Activated T-helper 1 cell treated with anti-CD3 and anti-CD28 coated beads, Interleukin-2, amount 50 U/mL, for 16 hours (primary cell): ENCODE measurements around the gene ADGRF3.
"Not testable (repeated sequence)": the region's sequence is repeated elsewhere in the genome, so short reads cannot be mapped to it uniquely, and the experiment has no call there.

ENCODE experiments used
- DNase-seq, 2 donors: peaks; one replicate each; pipeline ENCODE4 v3.0.0-alpha.2; 2020; ENCODE audit warnings: low read depth in 1 of 2, low spot score in 1 of 2

ADGRF3 gene

DNA sequence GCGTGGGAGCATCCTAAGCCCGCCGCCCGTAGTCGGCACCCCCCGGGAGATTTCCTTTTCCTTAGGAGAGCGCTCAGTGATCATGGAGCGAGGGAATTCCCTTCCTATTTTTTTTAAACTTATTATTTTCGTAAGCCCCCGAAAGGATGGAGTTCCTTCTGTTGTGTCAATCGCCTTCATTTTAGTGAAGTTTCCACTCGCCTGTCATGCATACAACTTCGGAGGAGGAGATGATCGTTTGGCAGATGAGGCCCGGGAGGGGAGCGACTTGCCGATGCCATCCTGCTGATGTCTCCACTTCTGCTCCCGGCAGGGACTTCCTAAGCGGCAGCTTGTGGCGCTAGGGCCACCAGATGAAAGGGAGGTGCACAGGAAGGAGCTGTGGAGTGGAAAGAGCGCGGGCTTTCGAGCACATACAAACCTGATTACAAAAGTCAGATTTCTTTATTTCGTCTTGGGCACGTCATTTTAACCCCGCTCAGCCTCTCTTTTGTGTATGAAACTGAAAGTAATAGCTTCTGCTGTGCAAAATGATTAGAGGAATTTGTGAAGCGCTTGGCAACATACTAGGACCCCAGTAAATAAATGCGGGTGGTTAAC is at the start of gene ADGRF3:
TSS of gene ADGRF3 (minus strand) at position 336 of the 600 bp plus-strand sequence. CDS start 555 bp downstream, outside the sequence.
- peak; percentile 29 to 47 for DNase-seq

DNA sequence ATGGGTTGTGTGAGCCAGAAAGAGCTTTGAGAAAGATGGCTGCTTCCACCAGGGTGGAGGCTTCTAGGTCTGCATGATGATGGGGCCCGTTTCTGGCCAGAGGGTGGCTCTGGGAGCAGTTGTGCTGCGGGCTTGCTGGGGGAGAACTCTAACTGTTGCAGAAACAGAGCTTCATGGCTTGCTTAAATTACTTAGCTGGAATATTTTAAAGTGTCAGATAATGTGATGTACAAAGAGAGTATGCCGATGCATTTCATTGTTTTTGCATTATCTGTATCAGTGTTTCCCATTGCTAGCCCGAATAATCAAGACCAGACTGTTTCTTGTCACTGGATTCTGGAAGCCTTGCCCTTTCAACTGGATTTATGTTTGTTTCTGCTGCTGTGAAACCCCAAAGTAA is 48.8 kb upstream of the ADGRF3 start:
- no peak for DNase-seq

DNA sequence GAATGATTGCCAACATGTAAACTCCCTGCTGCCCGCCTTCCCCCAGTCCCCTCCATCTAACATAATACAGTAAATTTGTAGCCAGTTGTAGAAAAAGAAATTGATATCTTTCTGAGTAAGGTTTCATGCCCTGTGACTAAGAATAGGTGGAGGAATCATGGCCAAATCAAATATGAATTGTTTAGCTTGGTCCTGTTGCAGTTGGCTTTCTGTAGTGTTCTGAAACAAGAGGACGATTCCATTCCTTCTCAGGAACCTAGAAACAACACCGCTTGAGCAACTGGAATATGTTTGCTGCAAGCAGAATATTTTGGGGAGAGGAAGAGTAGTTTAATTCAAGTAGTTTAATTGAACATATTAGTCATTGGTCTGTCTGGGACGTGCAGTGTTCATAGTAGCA is 48.1 kb upstream of the ADGRF3 start:
- no peak for DNase-seq

- no peak for DNase-seq
Measured at GRCh38 chr2:26387189-26387588, 40.6 kb upstream of the ADGRF3 start.

- no peak for DNase-seq
Measured at GRCh38 chr2:26384597-26384996, 38.0 kb upstream of the ADGRF3 start.

DNA sequence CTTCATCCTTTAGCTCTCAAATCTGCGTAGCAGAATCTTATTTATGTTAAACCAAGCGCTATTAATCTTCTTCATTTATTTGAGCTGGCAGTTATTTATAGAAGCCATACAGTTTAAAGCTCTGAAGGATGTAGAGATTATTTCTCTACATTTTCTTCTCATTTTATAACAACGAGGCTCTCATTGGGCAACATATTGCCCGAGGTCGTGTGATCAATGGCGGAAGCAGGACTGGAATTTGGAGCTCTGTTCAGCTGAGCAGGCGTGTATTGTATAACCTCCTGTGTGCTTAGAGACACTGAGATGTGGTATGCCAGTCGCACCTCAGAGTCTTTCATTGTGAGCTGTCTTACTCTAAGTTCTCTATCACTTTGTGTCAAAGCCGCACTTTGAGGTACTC is 37.6 kb upstream of the ADGRF3 start:
- DNase-seq, result no peak

DNA sequence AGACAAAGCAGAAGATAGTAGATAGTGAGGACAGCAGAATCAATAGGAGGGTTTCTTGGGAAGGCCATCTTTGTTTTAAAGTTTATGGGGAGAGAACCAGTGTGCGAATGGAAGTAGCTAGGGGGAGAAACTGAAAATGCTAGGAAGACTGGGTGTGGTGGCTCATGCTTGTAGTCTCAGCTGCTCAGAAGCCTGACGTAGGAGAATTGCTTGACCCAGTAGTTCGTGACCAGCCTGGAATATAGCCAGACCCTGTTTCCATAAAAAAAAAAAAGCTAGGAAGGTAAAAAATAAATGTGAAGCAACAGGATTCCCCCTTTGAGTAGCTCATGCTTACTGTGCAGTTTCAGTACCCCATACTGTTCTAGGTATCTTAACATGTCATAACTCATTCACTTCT is 36.0 kb upstream of the ADGRF3 start:
- DNase-seq, result no peak

DNA sequence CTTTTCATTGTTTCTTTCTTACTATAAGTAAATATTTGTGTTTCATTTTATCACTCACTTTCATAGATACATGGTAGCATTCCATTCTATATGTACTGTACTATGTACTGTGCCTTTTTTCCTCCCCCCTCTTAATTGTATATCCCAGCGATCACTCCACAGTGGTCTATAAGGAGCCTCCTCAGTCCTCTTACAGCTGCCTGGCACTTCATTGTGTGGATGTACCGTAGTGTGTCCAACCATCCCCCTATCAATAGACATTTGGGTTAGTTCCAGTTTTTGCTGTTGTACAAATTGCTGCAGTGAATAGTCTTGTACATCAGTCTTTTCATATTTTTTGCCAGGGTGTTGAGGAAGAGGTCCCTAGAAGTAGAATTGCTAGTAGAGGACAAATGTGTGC is 33.7 kb upstream of the ADGRF3 start:
- no peak for DNase-seq

GRCh38 chr2:26376799-26377198 is 30.2 kb upstream of the ADGRF3 start:
- no peak for DNase-seq

DNA sequence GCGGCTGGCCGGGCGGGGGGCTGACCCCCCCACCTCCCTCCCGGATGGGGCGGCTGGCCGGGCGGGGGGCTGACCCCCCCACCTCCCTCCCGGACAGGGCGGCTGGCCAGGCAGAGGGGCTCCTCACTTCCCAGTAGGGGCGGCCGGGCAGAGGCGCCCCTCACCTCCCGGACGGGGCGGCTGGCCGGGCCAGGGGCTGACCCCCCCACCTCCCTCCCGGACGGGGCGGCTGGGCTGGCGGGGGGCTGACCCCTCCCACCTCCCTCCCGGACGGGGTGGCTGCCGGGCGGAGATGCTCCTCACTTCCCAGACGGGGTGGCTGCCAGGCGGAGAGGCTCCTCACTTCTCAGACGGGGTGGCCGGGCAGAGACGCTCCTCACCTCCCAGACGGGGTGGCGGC is 24.3 kb upstream of the ADGRF3 start:
- DNase-seq, result not testable (repeated sequence)

DNA sequence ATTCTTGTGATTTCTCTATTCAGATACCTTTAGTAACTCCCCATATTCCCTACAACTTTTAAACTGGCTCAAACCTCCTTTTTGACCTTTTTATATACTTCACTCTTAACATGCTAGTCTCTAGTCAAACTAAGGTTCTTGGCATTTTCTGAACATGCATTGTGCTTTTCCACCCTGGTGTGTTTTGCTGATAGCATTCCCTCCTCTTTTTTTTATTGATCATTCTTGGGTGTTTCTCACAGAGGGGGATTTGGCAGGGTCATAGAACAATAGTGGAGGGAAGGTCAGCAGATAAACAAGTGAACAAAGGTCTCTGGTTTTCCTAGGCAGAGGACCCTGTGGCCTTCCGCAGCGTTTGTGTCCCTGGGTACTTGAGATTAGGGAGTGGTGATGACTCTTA is 23.1 kb upstream of the ADGRF3 start:
- not testable (repeated sequence) for DNase-seq

DNA sequence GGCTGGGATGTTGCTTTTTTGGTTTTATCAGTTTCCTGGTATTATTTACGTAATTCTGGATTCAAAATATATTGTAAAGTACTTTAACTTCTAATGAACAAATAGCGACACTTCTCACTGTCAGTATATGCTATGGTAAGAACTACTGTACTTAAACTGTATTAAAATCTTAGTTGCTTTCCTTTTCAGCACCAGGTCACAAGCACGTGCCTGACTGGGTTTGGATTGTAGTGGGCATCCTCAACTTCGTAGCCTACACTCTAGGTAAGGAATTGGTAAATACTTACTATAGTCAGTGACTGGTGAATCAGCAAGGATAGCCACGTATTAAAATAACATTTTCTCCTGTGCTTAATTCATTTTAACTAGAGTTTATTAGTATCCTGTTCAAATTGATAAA is 20.4 kb upstream of the ADGRF3 start:
- DNase-seq, result no peak

DNA sequence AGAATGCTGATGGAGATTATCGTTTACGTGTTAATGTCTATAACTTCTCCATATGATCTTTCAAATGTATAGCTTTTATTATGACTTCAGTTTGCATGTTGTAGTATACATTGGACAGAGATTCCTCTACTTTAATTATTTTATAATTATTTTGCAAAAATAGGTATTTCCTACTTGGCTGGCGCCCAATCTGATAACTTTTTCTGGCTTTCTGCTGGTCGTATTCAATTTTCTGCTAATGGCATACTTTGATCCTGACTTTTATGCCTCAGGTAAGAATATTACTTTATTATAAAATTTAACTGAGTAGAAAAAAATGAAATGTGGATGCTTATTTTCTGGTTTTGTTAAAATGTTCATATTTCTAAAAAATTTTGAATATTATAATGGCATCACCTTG is 18.1 kb upstream of the ADGRF3 start:
- no peak for DNase-seq

DNA sequence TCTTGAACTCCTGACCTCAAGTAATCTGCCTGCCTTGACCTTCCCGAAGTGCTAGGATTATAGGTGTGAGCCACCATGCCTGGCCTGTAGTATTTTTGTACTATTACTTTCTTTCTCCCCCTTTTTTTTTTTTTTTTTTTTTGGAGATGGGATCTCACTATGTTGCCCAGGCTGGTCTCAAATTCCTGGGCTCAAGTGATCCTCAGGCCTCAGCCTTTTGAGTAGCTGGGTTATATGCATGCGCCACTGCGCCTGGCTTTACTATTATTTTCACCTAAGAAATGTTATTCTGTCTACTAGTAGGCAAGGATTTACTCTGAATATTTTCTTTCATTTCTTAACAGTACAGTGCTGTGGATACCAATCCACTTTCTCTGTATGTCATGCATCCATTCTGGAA is 17.4 kb upstream of the ADGRF3 start:
- DNase-seq, result no peak

- DNase-seq, result no peak
Measured at GRCh38 chr2:26363323-26363722, 16.7 kb upstream of the ADGRF3 start.

- DNase-seq, result no peak
Measured at GRCh38 chr2:26359886-26360473, 13.4 kb upstream of the ADGRF3 start.

DNA sequence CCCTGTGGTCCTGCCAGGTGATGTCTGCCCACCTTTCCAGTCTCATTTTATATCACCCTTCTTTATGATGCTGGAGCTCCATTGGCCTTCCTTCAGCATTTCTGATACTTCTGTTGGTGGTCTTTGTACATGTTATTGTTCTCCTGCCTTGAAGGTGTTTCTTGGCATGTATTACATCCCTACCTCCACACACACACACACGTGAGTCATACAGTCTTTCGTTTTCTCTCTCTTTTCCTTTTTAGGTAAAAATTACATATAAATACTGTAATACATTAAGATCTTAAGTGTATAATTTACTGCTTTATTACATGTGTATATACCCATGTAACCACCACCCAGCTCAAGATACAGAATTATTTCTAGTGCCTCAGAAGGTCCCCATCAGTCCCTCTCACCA is 10.2 kb upstream of the ADGRF3 start:
- no peak for DNase-seq

DNA sequence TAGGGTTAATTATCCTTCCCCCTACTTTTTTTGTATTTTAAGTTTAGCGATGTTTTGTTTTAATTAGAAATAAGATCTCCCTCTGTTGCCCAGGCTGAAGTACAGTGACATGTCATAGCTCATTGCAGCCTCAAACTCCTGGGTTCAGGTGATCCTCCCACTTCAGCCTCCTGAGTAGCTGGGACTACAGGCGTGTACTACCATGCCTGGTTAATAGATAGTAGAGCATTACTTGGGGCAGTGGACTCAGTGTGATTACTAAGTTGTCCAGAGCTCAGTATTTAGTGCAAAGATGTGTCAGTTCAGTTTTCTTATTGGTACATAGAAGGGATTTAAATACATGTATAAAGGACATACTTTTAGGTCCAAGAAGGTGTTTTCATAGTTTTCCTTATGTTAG is 9.5 kb upstream of the ADGRF3 start:
- DNase-seq, result no peak

DNA sequence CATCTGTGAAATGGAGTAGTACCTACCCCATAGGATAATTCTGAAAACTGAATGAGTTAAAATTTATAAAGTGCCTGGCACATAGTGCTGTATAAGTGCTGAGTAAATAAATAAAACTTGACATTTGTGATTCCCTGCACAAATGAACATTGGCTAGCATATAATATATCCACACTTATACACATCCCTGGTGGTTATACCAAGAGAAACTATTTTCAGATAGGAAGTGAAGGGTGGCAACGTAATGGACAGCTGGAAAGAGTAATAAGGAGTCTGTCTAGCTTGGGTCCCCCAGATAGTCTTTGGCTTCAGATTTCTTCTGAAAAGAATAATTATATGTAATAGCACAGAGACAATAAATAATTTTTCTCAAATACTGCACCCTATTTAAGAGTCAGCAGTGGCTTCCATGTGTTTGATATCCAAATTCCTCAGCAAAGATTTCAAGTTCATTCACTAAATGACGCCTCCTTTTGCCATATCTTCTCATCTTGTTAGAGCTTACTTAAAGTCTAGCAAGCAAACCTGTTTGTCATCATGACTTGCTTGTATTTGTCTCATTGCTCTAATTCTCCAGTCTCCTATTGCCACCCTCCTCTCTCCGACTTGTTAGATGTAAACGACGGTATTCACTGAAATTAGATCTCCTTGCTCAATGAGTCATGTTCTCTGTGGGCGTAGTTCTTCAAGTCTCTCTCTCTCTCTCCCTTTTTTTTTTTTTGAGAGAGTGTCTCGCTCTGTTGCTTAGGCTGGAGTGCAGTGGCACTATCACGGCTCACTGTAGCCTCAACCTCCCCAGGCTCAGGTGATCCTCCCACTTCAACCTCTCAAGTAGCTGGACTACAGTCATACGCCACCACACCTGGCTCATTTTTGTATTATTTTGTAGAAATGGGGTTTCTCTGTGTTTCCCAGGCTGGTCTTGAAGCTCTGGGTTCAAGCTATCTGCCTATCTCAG is 8.7 kb upstream of the ADGRF3 start:
- no peak for DNase-seq

GRCh38 chr2:26354469-26354868 is 7.9 kb upstream of the ADGRF3 start:
- DNase-seq, result not testable (repeated sequence)

- DNase-seq, result no peak
Measured at GRCh38 chr2:26352892-26353291, 6.3 kb upstream of the ADGRF3 start.
